Retina (tissue), 1 donor: ENCODE data around the gene ASPG.
A peak's percentile ranks its signal among the peaks of the same experiment; 100 is the strongest.

ENCODE experiments used
- DNase-seq: peaks from one replicate; pipeline ENCODE4 v3.0.0-alpha.2; 2016

ASPG gene

DNA sequence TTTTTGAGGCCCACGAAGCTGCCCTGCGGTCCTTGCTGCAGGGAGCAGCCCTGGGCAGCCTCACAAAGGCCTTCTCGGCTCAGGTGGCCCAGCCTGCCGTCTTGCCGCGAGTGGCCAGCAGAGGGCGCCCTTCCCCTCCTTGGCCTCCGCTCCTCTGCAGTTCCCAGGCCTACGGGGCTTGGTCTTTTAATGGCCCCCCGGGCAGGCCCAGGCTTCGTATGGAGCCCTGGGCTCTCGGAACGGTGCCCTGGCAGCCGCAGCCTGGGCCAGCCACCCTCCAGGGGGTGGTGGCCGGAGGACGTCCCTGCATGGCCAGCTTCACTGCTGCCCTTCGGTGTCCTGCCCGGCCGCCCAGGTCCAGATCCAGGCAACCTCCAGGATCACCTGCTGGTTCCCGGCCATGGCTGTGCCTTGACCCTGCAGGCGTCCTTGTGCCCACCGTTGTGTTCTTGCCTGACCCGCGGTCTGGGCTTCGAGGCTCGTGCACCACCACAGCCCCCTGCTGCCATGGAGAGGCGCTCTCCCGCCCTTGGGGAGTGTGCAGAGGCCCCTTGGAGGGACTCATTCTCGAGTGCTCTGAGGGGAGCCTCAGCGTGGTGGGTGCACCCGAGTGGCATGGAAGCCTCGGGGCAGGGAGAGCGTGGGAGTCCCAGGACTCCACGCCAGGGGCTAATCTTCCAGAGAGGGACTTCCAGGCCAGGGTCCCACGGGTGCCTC is 9.4 kb downstream of the ASPG start:
- DNase-seq: peak; percentile 94

DNA sequence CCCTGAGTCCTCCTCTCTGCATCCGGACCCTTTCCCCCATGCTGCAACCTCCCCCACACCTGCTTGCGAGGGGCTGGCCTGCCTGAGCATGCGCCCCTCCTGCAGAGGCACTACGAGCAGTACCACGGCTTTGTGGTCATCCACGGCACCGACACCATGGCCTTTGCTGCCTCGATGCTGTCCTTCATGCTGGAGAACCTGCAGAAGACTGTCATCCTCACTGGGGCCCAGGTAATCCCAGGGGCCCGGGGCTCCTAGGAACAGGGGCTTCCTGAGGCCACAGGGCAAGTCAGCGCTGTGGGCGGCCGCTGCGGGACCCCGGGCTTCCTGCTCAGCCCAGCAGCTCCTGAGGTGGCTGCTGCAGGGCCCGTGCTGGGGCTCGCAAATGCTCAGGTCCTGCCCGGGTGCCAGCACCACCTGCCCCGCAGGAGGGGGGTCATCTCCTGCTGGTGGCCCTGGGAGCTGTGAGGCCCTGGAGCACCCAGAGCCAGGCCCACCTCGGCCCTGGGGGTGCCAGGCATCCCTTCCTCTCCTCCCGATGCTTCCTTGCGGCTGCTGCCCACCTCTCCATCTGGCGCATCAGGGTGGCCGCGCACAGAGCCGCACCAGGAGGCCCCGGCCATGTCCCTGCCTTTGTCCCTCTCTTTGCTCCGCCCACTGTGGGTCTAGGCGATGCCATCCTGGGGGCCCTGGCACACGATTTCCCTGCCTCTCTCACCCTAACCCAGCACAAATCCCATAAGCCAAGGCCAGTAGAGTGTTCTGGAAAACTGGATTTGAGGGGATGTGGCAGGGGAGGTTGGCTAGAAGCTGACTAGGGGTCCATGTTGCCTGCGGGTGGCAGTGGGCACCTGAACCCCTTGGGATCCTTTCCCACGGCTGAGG is 10.2 kb downstream of the ASPG start:
- DNase-seq: no peak

DNA sequence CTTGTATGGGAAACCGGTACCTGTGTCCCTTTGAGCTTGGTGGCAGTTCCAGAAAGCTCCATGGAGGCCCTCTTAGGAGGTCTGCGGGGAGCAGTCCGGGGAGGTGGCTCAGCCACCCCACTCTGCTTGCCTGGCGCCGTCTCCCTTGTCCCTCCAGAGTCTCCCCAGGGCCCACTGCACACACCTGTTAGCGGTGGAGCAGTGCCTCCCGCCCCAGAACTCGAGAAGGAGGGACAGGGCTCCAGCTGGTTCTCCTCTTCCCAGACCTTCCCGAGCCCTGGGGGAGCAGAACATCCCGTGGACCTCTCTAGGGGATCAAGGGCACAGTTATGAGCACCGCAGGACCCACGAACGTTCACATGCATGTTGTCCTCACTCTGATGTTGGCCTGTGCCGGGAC is 10.8 kb downstream of the ASPG start:
- no peak for DNase-seq

DNA sequence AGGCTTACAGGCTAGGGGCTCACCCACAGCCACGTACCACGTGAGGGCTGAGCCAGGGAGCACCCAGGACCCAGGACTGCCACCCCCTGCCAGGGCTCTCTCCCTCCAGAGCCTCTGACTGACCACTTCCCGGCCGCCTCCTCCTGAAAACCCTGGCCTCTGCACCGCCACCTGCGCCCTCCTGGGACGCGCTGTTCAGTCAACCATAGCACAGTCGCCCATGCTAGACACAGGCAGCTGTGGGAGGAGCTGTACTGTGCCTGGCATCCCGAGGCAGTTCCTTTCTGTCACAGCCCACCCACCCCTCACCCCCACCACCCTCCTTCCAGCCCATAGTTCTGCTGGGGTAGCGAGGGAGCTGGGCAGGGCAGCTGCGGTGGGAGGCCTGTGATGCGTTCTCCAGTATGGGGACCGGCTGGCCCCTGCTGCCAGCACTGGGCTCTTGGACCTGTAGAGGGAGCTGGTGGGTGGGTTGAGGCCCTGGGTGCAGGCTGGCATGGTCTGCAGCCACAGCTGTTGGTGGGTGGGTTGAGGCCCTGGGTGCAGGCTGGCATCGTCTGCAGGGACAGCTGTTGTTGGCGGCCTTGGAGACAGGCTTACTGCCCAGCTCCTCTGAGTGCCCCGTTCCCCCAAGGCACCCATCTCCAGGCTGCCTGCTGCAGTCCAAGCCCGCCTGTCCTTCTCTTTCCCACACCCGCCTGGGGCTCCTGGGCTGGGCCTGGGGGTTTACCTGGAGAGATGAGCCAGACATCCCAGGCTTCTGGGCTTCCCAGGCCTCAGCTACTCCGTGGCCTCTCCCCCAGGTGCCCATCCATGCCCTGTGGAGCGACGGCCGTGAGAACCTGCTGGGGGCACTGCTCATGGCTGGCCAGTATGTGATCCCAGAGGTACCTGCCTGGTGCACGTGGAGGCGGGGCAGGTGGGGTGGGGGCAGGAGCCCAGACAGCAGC is 11.5 kb downstream of the ASPG start:
- DNase-seq: no peak

DNA sequence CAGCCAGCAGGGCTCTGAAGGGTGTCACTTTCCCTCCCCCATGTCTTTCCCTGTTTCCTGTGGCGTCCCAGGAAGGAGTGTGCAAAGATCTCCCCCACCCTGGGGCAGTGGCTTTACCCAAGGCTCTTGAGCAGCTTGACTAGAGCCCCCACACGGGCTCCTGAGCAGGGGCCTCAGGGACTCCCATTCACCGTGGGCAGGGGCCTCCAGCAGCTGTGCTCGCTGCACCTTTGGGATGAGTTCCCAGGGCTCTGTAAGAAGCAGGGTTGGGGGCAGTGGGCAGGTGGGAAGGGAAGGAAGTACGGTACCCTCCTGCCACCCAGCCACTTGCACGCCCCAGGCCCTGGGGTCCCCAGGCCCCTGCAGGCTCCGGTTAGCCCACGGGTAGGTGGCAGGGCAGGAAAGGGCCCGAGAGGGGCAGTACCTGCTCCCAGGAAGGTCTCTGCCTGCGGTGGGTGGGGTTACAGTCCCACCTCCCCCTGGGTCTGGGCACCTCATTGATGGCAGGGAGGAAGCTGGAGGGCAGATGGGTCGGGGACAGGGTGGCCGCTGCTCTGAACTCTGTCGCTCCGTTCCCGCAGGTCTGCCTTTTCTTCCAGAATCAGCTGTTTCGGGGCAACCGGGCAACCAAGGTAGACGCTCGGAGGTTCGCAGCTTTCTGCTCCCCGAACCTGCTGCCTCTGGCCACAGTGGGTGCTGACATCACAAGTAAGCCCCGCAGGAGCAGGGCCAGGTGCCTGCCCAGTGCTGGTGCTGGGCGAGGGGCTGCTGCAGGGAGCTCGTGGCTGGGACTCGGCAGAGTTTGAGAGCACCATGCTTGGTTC is 13.0 kb downstream of the ASPG start:
- no peak for DNase-seq

DNA sequence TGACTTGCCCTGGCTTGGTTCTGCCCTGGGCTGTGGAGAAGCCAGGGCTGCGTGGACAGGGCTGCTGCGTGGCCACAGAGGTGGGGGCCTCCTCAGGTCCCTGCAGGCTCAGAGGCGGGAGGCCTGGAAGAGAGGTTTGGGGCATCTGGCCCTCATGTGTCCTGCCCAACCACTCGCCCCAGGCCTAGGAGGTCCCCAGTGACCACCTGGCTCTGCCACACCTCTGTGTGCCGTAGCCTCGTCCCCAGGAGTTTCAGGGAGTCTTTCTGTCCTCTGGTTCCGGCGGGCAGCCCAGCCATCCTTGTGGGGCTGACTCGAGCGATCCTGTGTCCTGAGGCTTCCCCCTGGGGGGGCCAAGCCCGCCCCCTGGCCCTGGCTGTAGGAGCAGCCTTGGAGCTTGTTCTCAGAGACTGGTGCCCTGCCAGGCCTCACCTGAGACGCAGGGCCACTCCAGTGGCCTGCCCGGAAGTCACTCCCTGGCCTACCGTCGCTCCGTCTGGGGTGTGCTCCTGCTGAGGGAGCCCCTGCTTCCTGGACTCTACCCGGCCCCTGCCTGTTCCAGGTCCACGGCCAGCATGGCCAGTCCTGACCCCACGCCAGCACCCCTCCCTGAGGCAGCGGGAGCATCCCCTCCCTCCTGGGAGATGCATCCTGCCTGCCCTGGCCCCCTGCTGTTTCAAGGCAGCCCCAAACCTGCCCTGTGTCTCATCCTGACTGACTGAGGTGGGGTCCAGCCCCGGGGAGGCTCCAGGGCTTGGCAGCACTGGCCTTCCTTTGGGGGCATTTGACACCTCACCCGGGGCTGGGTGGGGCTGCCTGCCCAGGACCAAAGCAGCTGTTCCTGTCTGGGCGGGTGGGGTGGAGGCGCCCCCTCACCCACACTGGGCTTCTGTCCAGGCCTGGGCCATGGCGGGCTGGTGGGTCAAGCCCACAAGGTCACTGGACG is 13.9 kb downstream of the ASPG start:
- no peak for DNase-seq

DNA sequence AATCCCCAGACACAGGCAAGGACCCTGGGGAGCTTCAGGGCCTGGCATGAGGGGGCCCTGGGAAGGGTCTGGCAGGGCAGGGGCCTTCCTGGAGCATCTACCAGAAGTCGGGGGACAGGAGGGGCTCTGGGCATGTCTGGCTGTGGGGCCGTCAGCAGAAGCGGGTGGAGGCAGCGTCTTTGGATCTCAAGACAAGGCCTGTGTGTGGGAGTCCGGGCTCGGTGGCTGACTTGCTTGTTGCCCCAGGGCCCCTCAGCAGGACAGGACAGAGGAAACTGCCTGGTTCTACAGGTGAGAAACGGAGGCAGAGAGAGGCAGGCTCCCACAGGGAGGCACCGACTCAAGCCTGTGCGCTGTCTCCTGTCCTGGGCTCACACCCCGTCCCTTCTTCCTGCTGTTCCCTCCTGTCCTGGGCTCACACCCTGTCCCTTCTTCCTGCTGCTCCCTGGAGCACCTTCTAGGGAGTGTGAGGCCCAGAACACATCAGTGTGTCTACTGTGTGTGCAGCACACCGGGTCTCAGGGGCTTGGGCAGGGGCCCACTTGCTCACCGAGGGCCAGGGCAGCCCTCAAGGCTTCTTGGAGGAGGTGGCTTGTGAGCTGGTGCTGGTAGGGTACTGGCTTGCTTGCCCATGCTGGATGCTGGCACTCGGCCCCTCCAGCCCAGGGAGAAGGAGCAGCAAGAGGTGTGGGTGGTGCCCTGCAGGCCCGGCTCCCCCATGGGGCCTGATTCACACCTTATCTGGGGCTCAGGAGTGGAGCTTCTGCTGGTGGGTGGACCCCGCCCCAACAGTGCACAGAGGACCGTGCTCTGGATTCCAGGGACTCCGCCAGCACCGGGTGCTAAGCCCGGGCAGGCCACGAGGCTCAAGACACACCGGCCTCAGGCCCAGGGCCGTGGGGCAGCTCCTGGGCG is 14.9 kb downstream of the ASPG start:
- no peak for DNase-seq

DNA sequence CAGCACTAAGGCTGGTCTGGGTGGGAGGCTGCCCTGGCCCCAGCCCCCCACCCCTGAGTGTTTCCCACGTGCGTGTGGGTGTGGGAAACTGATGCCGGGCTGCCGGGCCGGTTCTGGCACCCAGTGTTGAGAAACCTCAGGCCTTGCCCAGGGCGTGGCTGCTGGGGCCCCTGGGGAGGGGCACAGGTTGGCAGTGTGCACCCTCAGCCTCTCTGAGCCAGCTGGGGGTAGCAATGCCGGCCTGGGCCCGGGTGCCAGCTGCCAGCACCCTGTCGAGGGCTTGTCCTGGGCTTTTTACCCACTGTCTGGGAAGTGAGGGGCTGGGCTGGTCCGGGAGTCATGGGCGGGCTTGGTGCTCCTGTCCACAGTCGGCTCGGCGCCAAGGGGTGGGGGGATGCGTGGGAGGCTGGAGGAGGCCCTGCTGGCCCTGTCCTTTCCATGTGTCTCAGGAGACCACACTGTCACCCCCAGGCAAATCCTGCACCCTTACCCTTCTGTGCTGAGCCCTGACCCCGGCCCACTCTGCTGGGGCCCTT is 15.7 kb downstream of the ASPG start:
- DNase-seq: no peak

DNA sequence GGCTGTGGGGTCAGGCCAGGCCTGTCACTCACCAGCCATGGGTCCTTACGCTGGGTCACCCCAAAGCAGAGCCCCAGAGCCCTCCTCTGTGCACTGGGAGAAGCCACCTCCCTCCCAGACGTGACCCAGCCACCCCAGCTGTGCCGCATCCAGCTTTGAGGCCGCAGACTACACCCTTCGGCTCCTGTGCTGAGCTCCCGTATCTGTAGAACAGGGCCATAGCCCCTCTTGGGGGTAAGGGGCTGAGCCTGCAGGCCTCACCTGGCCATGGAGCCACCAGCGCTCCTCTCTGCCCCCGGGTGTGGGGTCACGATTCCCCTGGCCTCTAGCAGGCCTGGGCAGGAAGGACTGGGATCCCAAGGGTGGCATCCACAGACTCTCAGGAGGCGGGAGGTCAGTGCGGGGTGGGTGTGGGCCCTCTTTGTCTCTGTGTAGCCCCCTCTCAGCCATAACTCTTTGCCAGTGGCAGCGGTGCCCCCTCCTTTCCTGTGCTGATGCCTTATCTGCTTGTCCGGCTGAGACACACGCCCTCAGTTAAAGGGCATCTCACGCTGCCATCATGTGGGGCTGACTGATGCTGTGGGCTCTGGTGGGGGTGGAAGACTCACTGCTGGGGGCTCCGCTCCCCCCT is 16.3 kb downstream of the ASPG start:
- no peak for DNase-seq

DNA sequence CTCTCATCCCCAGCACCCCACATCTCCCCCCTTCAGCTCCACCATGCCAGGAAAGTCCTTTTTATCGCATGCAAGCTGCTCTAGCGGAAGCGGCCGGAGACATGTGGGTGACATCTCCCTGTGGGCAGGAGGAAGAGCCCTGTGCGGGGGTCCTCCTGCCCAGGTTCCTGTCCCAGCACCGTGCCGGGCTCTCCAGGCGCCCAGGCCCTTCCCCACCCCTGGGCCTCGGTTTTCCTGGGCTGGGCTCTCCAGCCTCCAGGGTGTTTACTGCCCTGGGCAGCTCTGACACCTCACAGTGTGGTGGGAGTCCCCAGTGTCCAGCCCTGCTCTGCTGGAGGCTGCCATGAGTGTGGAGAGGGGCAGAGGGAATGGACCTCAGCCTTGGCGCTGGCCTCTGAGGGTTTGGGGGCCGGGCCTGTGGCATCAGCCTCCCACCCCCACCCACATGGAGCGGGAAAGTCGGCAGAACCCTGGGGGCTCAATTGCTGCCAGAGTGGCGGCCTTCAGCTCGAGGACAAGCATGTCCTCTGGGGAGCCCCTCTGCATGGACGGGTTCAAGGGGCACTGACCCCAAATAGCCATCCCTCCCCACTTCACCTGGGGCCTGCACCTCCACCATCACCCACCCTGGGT is 16.9 kb downstream of the ASPG start:
- no peak for DNase-seq

DNA sequence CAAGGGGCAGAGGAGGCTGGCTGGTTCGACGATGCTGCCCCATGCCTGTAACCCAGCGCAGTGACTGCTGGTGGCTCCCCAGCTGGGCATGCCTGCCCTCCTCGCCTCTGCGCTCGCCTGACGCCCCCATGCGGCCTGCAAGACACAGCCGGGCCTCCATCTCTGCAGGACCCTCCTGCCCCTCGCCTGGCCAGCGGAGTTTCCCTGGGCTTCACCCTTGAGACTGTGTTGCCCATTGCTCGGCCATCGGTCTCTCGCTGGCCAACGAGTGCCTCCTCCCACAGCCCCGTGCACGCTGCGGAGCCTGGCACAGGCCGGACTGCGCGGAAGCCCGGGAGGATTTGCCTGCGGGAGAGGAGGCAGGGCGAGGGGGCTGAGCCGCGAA is 17.6 kb downstream of the ASPG start:
- DNase-seq: no peak

DNA sequence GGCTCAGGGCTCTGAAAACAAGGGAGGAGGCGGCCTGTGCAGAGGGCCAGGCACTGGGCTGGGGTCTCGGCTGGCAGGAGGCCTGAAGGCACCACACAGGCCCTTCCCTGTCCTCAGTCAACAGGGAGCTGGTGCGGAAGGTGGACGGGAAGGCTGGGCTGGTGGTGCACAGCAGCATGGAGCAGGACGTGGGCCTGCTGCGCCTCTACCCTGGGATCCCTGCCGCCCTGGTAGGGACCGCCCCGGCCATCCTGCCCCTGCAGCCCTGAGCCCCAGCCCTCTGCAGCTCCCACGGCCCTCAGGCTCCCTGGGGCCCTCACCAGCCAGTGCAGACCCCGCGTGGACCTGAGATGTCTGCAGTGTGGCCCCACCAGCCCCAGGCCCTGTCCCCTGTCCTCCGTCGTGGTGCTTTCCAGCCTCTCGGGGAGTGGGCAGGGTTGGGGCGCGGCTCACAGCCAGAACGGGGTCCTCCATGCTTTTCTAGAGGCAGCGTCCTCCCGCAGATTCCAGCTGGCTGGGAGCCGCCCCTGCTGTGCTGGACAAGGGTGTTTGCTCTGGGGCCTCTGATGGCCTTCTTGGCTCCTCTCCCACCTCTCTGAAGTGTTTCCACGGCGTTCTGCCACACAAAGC is 18.1 kb downstream of the ASPG start:
- DNase-seq: no peak

DNA sequence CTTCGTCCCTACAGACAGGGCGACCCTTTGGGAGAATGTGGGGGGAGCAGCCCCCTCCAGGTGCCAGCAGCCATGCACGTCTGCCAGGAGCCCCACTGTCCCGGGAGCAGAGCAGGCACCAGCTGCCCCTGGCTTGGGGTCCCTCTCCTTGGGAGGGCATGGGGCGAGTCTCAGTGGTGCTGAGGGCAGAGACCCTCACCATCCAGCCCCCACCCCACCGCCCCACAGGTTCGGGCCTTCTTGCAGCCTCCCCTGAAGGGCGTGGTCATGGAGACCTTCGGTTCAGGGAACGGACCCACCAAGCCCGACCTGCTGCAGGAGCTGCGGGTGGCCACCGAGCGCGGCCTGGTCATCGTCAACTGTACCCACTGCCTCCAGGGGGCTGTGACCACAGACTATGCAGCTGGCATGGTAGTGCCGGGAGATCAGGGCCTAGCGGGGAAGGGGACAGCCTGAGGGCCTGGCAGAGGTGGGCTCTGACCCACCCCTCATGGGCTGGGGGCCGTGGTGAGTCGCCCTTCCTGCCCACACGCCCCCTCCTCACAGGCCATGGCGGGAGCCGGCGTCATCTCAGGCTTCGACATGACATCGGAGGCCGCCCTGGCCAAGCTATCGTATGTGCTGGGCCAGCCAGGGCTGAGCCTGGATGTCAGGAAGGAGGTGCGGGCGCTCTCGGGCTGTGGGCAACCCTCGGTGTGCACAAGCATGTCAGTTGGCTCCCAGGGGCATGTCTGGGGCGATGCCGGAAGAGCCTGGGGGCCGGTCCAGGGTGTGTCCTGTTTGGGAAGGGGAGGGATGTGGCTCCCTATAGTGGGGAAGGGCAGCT is 18.8 kb downstream of the ASPG start:
- no peak for DNase-seq

DNA sequence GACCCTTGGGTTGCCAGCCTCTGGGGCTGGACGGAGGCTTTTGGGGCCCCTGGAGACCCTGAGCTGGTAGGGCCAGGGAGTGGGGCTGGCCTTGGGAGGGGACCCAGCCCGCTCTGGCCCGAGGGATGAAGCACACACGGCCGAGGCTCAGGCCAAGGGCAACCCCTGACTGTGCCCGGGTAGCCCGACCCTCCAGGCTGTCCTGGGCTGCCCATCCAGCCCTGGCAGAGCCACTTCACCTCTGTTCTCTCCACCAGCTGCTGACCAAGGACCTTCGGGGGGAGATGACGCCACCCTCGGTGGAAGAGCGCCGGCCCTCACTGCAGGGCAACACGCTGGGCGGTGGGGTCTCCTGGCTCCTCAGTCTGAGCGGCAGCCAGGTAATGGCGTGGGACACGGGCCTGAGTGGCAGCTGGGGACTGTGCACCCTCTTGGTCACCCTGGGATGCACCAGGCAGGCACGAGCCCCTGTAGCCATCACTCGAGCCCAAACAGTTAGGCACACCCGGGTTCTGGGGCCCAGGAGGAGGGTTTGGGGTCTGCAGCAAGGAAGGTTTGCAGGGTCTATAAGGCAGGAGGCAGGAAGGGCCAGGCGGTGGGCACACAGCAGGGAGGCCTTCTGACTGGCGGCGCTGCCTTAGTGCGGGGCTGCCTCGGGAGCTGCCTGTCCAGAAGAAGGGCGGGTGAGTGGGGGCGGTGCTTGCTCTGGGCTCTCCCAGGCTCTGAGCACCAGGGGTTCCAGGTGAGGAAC is 19.7 kb downstream of the ASPG start:
- DNase-seq: no peak

DNA sequence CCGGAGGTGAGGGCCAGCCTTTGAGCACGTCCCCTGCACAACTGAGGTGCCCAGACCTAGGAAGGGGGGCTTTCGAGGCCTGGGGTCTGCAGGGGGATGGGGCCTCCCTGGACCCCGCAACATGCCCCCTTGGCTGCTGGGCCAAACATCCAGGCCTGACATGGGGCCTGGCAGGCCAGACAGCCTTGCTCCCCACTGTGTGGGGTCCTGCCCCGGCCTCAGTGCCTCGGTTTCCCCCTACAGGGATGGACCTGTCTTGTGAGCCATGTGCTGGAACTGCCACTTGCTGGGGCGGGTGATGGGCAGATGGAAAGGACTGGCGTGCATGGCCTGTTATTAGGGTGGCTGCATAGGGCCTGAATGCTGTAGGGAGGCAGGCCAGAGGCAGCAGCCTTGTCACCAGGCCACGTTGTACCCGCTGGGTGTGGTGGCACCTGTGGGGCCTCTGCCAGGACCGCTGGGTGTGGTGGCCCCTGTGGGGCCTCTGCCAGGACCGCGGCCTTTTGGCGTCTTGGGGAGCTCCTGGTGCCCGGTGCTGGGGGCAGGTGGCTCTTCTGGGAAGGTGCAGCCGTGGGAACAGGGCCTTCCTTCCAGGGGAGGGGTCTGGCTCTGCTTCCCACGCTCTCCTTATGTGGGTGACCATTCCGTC is 20.4 kb downstream of the ASPG start:
- DNase-seq: no peak

DNA sequence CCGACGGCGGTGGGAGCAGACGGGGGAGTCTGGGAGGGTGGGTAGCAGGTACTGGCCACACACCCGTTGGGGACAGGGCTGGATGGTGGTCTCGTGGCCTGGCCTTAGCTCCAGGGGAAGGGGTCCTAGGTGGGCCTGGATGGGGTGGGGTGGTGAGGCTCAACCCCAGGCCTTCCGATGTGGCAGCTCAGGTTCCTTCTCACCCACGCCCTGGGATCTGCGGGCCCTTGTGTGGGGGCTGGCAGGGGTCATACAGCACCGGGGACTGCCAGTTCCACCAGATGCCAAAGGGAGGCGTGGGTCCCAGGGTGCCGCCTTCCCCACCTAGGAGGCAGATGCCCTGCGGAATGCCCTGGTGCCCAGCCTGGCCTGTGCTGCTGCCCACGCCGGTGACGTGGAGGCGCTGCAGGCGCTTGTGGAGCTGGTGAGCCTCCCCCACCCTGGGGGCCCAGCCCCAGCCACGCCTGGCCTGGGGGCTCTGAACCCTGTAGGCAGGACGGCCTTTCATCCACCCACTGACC is 21.0 kb downstream of the ASPG start:
- DNase-seq: no peak
